GM12878 (cell line): ENCODE measurements around the gene ATP6V1C2. TPM values are rescaled to one million over a fixed set of nuclear protein-coding genes. Genes with fewer than 3 reads are reported as not detected.

Experiments
- ATAC-seq: fragments of 200-7000 bp; cut with Tn5 transposase; 3 replicates; pipeline ENCODE4 v1.9.1; 2020; ENCODE audit warnings: mild to moderate bottlenecking, moderate library complexity
- BruUV-seq: library from RNA; stranded (reverse); fragments of 400-500 nt; replicated peaks from 2 replicates; lab custom pipeline; 2021; lab: Mats Ljungman, UMichigan
- CTCF ChIA-PET: fragments of 300-600 bp; sonication (Branson Sonifier 250); formaldehyde crosslinking; extraction: SDS; loops from one replicate; lab custom pipeline; 2021; ENCODE audit warnings: inconsistent platforms; lab: Yijun Ruan, JAX
- POLR2A ChIA-PET: fragments of 350-600 bp; formaldehyde crosslinking; extraction: SDS; loops from one replicate; lab custom pipeline; 2021; ENCODE audit warnings: inconsistent platforms; lab: Charles Lee
- RAD21 ChIA-PET: fragments of 300-600 bp; sonication (Branson Sonifier 250); formaldehyde crosslinking; loops from one replicate; lab custom pipeline; 2023; ENCODE audit warnings: antibody characterized with exemption; ENCODE audit not compliant: unreplicated experiment; lab: Charles Lee
- SMC1A ChIA-PET: fragments of 300-600 bp; sonication (Branson Sonifier 250); formaldehyde crosslinking; loops from one replicate; lab custom pipeline; 2023; ENCODE audit not compliant: unreplicated experiment, uncharacterized antibody; lab: Charles Lee
- DNase-seq: peaks from one replicate; pipeline ENCODE4 v3.0.0-alpha.2; 2011; ENCODE audit warnings: low read depth, low spot score
- FAIRE-seq: peaks from 3 replicates; lab custom pipeline; 2011; peaks lifted over from hg19 to GRCh38; lab: Jason Lieb, UNC
- H2AFZ ChIP-seq: 2 replicates; pipeline ENCODE4 v1.6.0; 2011; ENCODE audit warnings: low read depth, low read length, control low read depth; ENCODE audit not compliant: control insufficient read depth
- H3K27ac ChIP-seq: 2 replicates; pipeline ENCODE4 v1.5.1; 2011; ENCODE audit warnings: control low read depth; ENCODE audit not compliant: control insufficient read depth, insufficient read depth
- H3K27me3 ChIP-seq, 2 experiments: replicated peaks in 1 of 2; 2 replicates each; pipeline versions ENCODE4 v1.6.0 to v1.6.1; 2011; ENCODE audit warnings: low read length in 1 of 2; ENCODE audit not compliant: control insufficient read depth in 2 of 2, insufficient read depth in 2 of 2
- H3K36me3 ChIP-seq, 2 experiments: 2 replicates each; pipeline ENCODE4 v1.5.1; 2011; ENCODE audit warnings: low read length in 1 of 2; ENCODE audit not compliant: control insufficient read depth in 2 of 2, insufficient read depth in 2 of 2
- H3K4me1 ChIP-seq: 2 replicates; pipeline ENCODE4 v1.6.1; 2011; ENCODE audit warnings: mild to moderate bottlenecking, low read length, moderate library complexity, mixed read lengths; ENCODE audit not compliant: control insufficient read depth, insufficient read depth
- H3K4me2 ChIP-seq: 2 replicates; pipeline ENCODE4 v1.6.0; 2011; ENCODE audit warnings: control low read depth; ENCODE audit not compliant: control insufficient read depth, insufficient read depth
- H3K4me3 ChIP-seq: fragments of 200-600 bp; sonication (generic); 2 replicates; pipeline ENCODE4 v1.5.1; 2016
- H3K79me2 ChIP-seq: 2 replicates; pipeline ENCODE4 v1.6.0; 2011; ENCODE audit warnings: low read length; ENCODE audit not compliant: control insufficient read depth, insufficient read depth
- H3K9ac ChIP-seq: 2 replicates; pipeline ENCODE4 v1.8.0; 2011; ENCODE audit warnings: low read length, control low read depth, mixed read lengths; ENCODE audit not compliant: control insufficient read depth, insufficient read depth
- H3K9me3 ChIP-seq: replicated peaks from 3 replicates; pipeline ENCODE4 v1.5.1; 2011; ENCODE audit warnings: mild to moderate bottlenecking, low read length; ENCODE audit not compliant: control insufficient read depth, insufficient read depth
- H4K20me1 ChIP-seq: 2 replicates; pipeline ENCODE4 v1.6.0; 2011; ENCODE audit not compliant: control insufficient read depth, insufficient read depth
- ATF2 ChIP-seq: IDR thresholded peaks from 2 replicates; pipeline ENCODE4 v1.6.1; 2012; ENCODE audit warnings: low read length, inconsistent platforms
- EGR1 ChIP-seq, 2 experiments: IDR thresholded peaks; 1 replicate in 1 of 2; 2 replicates in 1 of 2; pipeline ENCODE4 v1.6.1; 2011 to 2012; ENCODE audit warnings: low read depth in 2 of 2, low read length in 2 of 2, borderline replicate concordance in 1 of 2, mild to moderate bottlenecking in 1 of 2, moderate library complexity in 1 of 2
- MYB ChIP-seq: fragments of 150-350 bp; IDR thresholded peaks from 2 replicates; pipeline ENCODE4 v1.6.1; 2014; ENCODE audit warnings: mild to moderate bottlenecking, low read depth, low read length, borderline replicate concordance
- NFIC ChIP-seq: IDR thresholded peaks from 2 replicates; pipeline ENCODE4 v1.6.1; 2012; ENCODE audit warnings: low read depth, mild to moderate bottlenecking, inconsistent platforms, low read length, moderate library complexity
- RAD51 ChIP-seq: fragments of 450-650 bp; IDR thresholded peaks from 2 replicates; pipeline ENCODE4 v1.6.1; 2016; ENCODE audit warnings: moderate library complexity, mild to moderate bottlenecking, inconsistent platforms
- RBBP5 ChIP-seq: fragments of 200-600 bp; sonication (generic); conservative IDR thresholded peaks from 2 replicates; pipeline ENCODE4 v1.6.1; 2016
- STAT1 ChIP-seq: fragments of 450-650 bp; conservative IDR thresholded peaks from 2 replicates; pipeline ENCODE4 v1.6.1; 2014; ENCODE audit warnings: antibody characterized with exemption, mild to moderate bottlenecking
- TAF1 ChIP-seq: IDR thresholded peaks from 2 replicates; pipeline ENCODE4 v1.6.1; 2011; ENCODE audit warnings: mild to moderate bottlenecking, low read depth, low read length, borderline replicate concordance
- WGBS: methylation state at CpG from one replicate; pipeline ENCODE4 v1.1.6; 2016; ENCODE audit warnings: low lambda C conversion rate; ENCODE audit not compliant: insufficient replicate concordance, insufficient coverage; ENCODE audit errors: missing lambda C conversion rate; 5-methylcytosine and 5-hydroxymethylcytosine counted together
- in situ Hi-C: fragments of 300-500 bp; cut with MboI; formaldehyde crosslinking; loops from 9 replicates; pipeline ENCODE4 v1.14.3; 2018; ENCODE audit warnings: mixed read lengths
- intact Hi-C: fragments of 100-400 bp; cut with micrococcal nuclease; formaldehyde crosslinking; loops from one replicate; pipeline ENCODE4 v1.14.2; 2022; ENCODE audit not compliant: unreplicated experiment
- polyA plus RNA-seq, 11 experiments: library from polyadenylated mRNA; depleted of rRNA in 4 of 11; unstranded in 6 of 11; stranded (reverse) in 5 of 11; fragments of >200 nt; fragmentation: Nextera tagmentation in 4 of 11; fragmentation: Illumina TruSeq in 1 of 11; extraction: Ambion mirVana in 4 of 11; extraction: Trizol in 1 of 11; gene quantifications; 1 replicate in 1 of 11; 2 replicates in 10 of 11; pipeline versions ENCODE4 v1.2.1 to v1.2.3, GENCODE V29; 2011 to 2016; ENCODE audit warnings: inconsistent platforms in 2 of 11, missing spikeins in 2 of 11, low read depth in 1 of 11
- total RNA-seq, 4 experiments: library from RNA; depleted of rRNA in 3 of 4; stranded (reverse); fragments of >200 nt in 3 of 4; fragmentation: Illumina TruSeq in 1 of 4; extraction: Trizol in 1 of 4; gene quantifications; 2 replicates each; pipeline versions ENCODE4 v1.2.1 to v1.2.3, GENCODE V29; 2013 to 2021

The ATP6V1C2 gene
- total and polyA plus RNA-seq, 10 of the 15 experiments (the other 5 are each of a cell fraction or from before 2014, with no cell fraction given), result 0.04 to 1.5 (median 0.24) TPM; not detected in 1

GRCh38 chr2:10829299-10829698, 107.9 kb downstream of the ATP6V1C2 start:
- H3K79me2 ChIP-seq, result no peaks in the 10 kb centered on the region
- no peak overlapping the region for H3K27ac ChIP-seq
- BruUV-seq, result no TSS peak
- no peak overlapping the region for H3K4me3 ChIP-seq
- no peak overlapping the region for H3K4me2 ChIP-seq
- intact Hi-C loops (no loop called here), in situ Hi-C loops (no loop called here)
- ChIA-PET SMC1A (interaction anchor here (0.9 kb wide), 1 partner anchor 491 kb away, joined by 3 read pairs; no protein-coding TSS in a partner anchor), CTCF (interaction anchor here (1.1 to 2.4 kb wide), 5 partner anchors 40 to 374 kb away, joined by 3 to 9 read pairs (median 5); a partner anchor contains a TSS), POLR2A (no interaction called here), RAD21 (no interaction called here)
- no peaks in the 10 kb centered on the region for H3K4me1 ChIP-seq
- H3K9me3 ChIP-seq, result no peaks in the 10 kb centered on the region; the same call in 2 of the 3 replicates
- no peak overlapping the region for H2AFZ ChIP-seq
- H3K9ac ChIP-seq, result no peak overlapping the region
- H4K20me1 ChIP-seq, result no peaks in the 10 kb centered on the region
- FAIRE-seq (no peak), DNase-seq (no peak), ATAC-seq (no peak)
- peaks cover 0 to under 1% of the 10 kb centered on the region in 2 experiments; a peak in 3 of 4 replicates for H3K27me3 ChIP-seq
- WGBS, result 65% methylated on average over 3 of the region's 3 CpGs
- no peaks in the 10 kb centered on the region for H3K36me3 ChIP-seq
- TF ChIP-seq ATF2 (no peak), RAD51 (no peak), TAF1 (no peak), RBBP5 (no peak), MYB (no peak), STAT1 (no peak), EGR1 (IDR thresholded peaks at IDR 0.05; ENCODE audit: borderline replicate concordance in 1 of 2, low read depth in 2 of 2, low read length in 2 of 2) (no peak), NFIC (no peak)
